Measurements from ENCODE around the gene GBE1. TPM values are rescaled to one million over a fixed set of nuclear protein-coding genes. Genes with fewer than 3 reads are reported as not detected.

GBE1 gene
- total RNA-seq, 1 donor from 2014 or later: 11.3 TPM

DNA sequence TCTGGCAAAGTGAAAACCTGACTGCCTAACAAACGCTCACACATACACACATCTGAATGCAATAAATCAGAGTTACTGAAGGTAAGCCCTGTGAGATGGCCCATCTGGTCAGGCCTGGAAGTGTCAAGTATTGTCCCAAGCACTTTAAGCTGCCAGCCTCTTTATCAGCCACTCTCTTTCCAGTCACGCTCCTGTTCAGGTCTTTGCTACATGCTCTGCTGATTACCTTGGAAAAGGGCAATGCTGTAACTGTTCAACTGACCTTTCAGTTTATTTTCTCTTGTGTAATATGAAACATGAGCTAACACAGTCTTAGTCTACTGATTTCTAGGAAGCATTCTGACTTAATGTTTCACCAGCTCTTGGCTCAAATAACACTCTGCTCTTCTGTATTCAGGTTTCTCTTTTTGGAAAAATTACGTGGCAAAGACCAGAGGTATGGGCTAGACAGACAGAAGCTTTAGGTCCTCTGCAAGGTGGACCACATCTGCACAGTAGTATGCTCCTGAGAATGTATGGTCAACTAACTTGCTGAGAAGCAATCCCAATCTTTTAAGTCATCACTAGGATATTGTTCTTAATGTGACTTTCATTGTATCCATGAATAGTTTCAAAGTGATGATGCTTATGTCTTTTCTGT is 44.5 kb downstream of the GBE1 start:
- TF ChIP-seq, protein P1, sequence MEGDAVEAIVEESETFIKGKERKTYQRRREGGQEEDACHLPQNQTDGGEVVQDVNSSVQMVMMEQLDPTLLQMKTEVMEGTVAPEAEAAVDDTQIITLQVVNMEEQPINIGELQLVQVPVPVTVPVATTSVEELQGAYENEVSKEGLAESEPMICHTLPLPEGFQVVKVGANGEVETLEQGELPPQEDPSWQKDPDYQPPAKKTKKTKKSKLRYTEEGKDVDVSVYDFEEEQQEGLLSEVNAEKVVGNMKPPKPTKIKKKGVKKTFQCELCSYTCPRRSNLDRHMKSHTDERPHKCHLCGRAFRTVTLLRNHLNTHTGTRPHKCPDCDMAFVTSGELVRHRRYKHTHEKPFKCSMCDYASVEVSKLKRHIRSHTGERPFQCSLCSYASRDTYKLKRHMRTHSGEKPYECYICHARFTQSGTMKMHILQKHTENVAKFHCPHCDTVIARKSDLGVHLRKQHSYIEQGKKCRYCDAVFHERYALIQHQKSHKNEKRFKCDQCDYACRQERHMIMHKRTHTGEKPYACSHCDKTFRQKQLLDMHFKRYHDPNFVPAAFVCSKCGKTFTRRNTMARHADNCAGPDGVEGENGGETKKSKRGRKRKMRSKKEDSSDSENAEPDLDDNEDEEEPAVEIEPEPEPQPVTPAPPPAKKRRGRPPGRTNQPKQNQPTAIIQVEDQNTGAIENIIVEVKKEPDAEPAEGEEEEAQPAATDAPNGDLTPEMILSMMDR (IDR thresholded peaks at IDR 0.05; ENCODE audit: partially characterized antibody, unreplicated experiment): no peak
- Mint-ChIP-seq H3K27ac (ENCODE audit: unreplicated experiment) (no peak overlapping the region), H3K27me3 (ENCODE audit: unreplicated experiment) (peaks cover 2% of the 10 kb centered on the region), H3K4me3 (ENCODE audit: unreplicated experiment) (no peak overlapping the region), H3K4me1 (ENCODE audit: low read depth, unreplicated experiment) (no peaks in the 10 kb centered on the region), H3K9me3 (ENCODE audit: unreplicated experiment) (no peaks in the 10 kb centered on the region), H3K36me3 (ENCODE audit: unreplicated experiment) (no peaks in the 10 kb centered on the region)
- DNase-seq: no peak

DNA sequence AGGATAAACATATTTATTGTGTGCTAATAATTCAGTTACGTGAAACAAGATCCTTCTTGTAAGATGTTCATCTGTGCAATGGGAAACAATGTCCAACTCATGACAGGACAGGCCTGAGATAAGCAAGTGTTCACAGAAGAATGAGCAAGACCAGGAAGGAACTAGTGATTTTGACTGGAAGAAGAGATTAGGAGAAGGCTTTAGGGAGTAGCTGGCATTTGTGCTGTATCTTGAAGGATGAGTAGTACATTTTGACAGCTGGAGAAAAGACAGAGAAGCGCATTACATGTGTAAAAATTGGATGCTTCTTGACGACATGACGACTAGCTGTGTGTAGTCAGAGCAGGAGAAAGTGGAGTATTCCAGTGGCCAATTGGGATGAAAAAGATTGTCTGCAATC is 48.4 kb downstream of the GBE1 start:
- no peaks in the 10 kb centered on the region for H3K27me3 Mint-ChIP-seq (ENCODE audit: unreplicated experiment)
- H3K4me3 Mint-ChIP-seq (ENCODE audit: unreplicated experiment): no peak overlapping the region
- H3K9me3 Mint-ChIP-seq (ENCODE audit: unreplicated experiment): no peaks in the 10 kb centered on the region
- H3K27ac Mint-ChIP-seq (ENCODE audit: unreplicated experiment): no peak overlapping the region
- TF ChIP-seq, protein P1 (IDR thresholded peaks at IDR 0.05; ENCODE audit: partially characterized antibody, unreplicated experiment): no peak
- DNase-seq: no peak
- H3K4me1 Mint-ChIP-seq (ENCODE audit: low read depth, unreplicated experiment): no peaks in the 10 kb centered on the region
- no peaks in the 10 kb centered on the region for H3K36me3 Mint-ChIP-seq (ENCODE audit: unreplicated experiment)

DNA sequence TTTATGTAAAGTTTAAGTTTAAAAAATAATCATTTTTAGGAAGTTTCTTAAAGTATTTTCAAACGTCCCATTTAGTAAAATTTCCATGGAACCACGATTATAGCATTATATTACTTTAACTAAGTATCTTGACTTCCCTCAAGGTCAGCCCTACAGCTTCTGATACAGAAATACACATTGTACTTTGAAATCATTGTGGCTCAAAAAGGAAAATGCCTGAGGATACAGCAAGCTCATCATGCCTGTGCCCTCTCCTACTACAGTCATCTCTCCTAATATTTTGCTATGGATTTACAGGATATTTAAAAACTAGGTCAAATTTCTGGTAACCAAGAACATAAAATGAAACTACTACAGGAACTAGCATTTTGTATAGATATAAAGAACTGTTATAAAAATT is 51.8 kb downstream of the GBE1 start:
- Mint-ChIP-seq H3K36me3 (ENCODE audit: unreplicated experiment) (no peaks in the 10 kb centered on the region), H3K4me3 (ENCODE audit: unreplicated experiment) (no peak overlapping the region), H3K27me3 (ENCODE audit: unreplicated experiment) (no peaks in the 10 kb centered on the region), H3K27ac (ENCODE audit: unreplicated experiment) (no peak overlapping the region), H3K4me1 (ENCODE audit: low read depth, unreplicated experiment) (peaks cover 3% of the 10 kb centered on the region), H3K9me3 (ENCODE audit: unreplicated experiment) (no peaks in the 10 kb centered on the region)
- TF ChIP-seq, protein P1 (IDR thresholded peaks at IDR 0.05; ENCODE audit: partially characterized antibody, unreplicated experiment): no peak
- no peak for DNase-seq

DNA sequence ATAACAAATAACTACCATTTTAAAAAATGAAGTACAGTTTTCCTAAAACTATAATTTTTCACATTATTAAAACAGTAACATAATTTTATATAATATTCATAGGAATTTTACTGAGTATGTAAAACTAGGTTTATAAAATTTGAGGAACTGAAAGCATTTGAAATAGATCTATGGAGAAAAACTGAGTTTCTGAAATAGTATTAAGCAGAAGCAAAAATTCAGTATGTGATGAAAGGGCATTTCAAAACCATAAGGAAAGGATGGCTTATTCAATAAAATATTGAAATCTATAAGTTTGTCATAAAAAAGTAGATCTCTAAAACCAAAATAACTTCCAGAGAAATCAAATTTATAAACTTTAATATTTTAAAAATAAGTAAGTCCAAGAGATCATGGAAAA is 53.4 kb downstream of the GBE1 start:
- Mint-ChIP-seq H3K9me3 (ENCODE audit: unreplicated experiment) (no peaks in the 10 kb centered on the region), H3K4me1 (ENCODE audit: low read depth, unreplicated experiment) (peaks cover 3% of the 10 kb centered on the region)

DNA sequence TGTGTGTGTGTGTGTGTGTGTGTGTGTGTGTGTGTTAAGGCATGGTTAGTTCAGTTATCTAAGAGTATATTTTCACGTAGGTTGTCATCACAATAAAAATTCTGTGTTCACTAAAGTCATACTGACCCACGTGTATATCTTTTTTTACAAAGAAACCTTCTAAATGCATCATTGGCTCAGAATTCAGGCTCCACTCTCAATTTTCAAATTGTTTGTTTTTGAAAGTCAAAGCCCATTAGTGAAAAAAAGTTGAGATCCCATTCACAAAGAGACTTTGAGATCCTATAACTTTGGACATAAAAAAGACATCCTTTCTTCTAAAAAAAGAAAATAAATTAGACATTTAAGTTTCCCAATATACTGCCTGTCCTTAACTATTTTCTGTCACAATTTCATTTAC is 59.3 kb downstream of the GBE1 start:
- TF ChIP-seq, protein P1 (IDR thresholded peaks at IDR 0.05; ENCODE audit: partially characterized antibody, unreplicated experiment): no peak
- Mint-ChIP-seq H3K27me3 (ENCODE audit: unreplicated experiment) (peaks cover 2% of the 10 kb centered on the region), H3K4me1 (ENCODE audit: low read depth, unreplicated experiment) (peaks cover 3% of the 10 kb centered on the region), H3K36me3 (ENCODE audit: unreplicated experiment) (no peaks in the 10 kb centered on the region), H3K4me3 (ENCODE audit: unreplicated experiment) (no peak overlapping the region), H3K27ac (ENCODE audit: unreplicated experiment) (no peak overlapping the region), H3K9me3 (ENCODE audit: unreplicated experiment) (peaks cover 2% of the 10 kb centered on the region)
- DNase-seq: no peak

More for the DNA sequence above, 53.4 kb downstream of the GBE1 start:
- TF ChIP-seq, protein P1 (IDR thresholded peaks at IDR 0.05; ENCODE audit: partially characterized antibody, unreplicated experiment): no peak
- Mint-ChIP-seq H3K4me3 (ENCODE audit: unreplicated experiment) (no peak overlapping the region), H3K27me3 (ENCODE audit: unreplicated experiment) (no peaks in the 10 kb centered on the region), H3K27ac (ENCODE audit: unreplicated experiment) (no peak overlapping the region), H3K36me3 (ENCODE audit: unreplicated experiment) (no peaks in the 10 kb centered on the region)
- no peak for DNase-seq
